ENCODE data around the gene TBX1. TPM values are rescaled to one million over a fixed set of nuclear protein-coding genes. Genes with fewer than 3 reads are reported as not detected.
"Not testable (repeated sequence)": the region's sequence is repeated elsewhere in the genome, so short reads cannot be mapped to it uniquely, and the experiment has no call there.

TBX1 gene
- total RNA-seq, 1 donor from 2014 or later: 6.8 TPM

DNA sequence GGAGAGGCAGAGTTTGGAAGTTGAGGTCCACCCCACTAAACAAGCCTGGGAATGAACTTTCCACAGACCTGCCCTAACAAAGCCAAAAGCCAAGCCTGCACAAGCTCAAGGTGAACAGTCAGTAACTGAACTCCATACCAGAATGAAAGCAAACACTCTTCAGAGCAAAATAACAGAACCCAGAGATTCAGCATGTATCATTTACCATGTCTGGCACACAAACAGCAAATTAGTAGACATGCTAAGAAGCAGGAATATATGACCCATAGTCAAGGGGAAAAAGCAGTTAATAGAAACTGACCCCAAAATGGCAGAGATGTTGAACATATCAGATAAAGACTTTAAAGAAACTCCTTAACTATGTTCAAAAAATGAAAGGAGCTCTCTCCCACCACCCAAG lies 31.3 kb downstream of the TBX1 start:
- H3K4me3 ChIP-seq (ENCODE audit: insufficient read depth, low read depth, low read length): no peak overlapping the region
- Mint-ChIP-seq H3K4me3 (ENCODE audit: unreplicated experiment) (no peak overlapping the region), H3K36me3 (ENCODE audit: low read depth, unreplicated experiment) (peaks cover 37% of the 10 kb centered on the region), H3K9me3 (ENCODE audit: unreplicated experiment) (peaks cover 24% of the 10 kb centered on the region), H3K27ac (ENCODE audit: unreplicated experiment) (no peak overlapping the region), H3K27me3 (ENCODE audit: low read depth, unreplicated experiment) (peaks cover 3% of the 10 kb centered on the region), H3K4me1 (ENCODE audit: low read depth, unreplicated experiment) (no peaks in the 10 kb centered on the region)
- H3K9me3 ChIP-seq (ENCODE audit: insufficient read depth, low read depth, low read length): peaks cover 3% of the 10 kb centered on the region
- no peak overlapping the region for H3K27ac ChIP-seq (ENCODE audit: low read depth, low read length)
- no peak overlapping the region for H3K4me2 ChIP-seq (ENCODE audit: low read length)
- FAIRE-seq (no peak), DNase-seq (ENCODE audit: low read depth) (no peak)
- no peaks in the 10 kb centered on the region for H3K79me2 ChIP-seq (ENCODE audit: insufficient read depth, low read length)
- no peak overlapping the region for H3K9ac ChIP-seq (ENCODE audit: low read length)
- H3K36me3 ChIP-seq (ENCODE audit: insufficient read depth, low read length): no peaks in the 10 kb centered on the region
- no peaks in the 10 kb centered on the region for H3K4me1 ChIP-seq (ENCODE audit: insufficient read depth, low read length)
- H4K20me1 ChIP-seq (ENCODE audit: insufficient read depth, low read length): no peaks in the 10 kb centered on the region
- TF ChIP-seq EZH2 (IDR thresholded peaks at IDR 0.05; ENCODE audit: insufficient read depth, low read length): no peak
- H2AFZ ChIP-seq (ENCODE audit: low read depth, low read length): no peak overlapping the region
- no peaks in the 10 kb centered on the region for H3K27me3 ChIP-seq (ENCODE audit: insufficient read depth, low read length)

- not testable (repeated sequence) for H3K9ac ChIP-seq (ENCODE audit: low read length); H3K36me3 ChIP-seq (ENCODE audit: insufficient read depth, low read length); H3K4me2 ChIP-seq (ENCODE audit: low read length); FAIRE-seq; H3K79me2 ChIP-seq (ENCODE audit: insufficient read depth, low read length); H3K27ac ChIP-seq (ENCODE audit: low read depth, low read length); H3K27me3 Mint-ChIP-seq (ENCODE audit: low read depth, unreplicated experiment); H3K4me1 Mint-ChIP-seq (ENCODE audit: low read depth, unreplicated experiment); DNase-seq (ENCODE audit: low read depth); H4K20me1 ChIP-seq (ENCODE audit: insufficient read depth, low read length); H3K4me3 Mint-ChIP-seq (ENCODE audit: unreplicated experiment); H3K4me1 ChIP-seq (ENCODE audit: insufficient read depth, low read length); H2AFZ ChIP-seq (ENCODE audit: low read depth, low read length); H3K27me3 ChIP-seq (ENCODE audit: insufficient read depth, low read length); H3K9me3 ChIP-seq (ENCODE audit: insufficient read depth, low read depth, low read length); H3K4me3 ChIP-seq (ENCODE audit: insufficient read depth, low read depth, low read length)
- peak overlapping the region; percentile 41 for H3K27ac Mint-ChIP-seq (ENCODE audit: unreplicated experiment)
- H3K9me3 Mint-ChIP-seq (ENCODE audit: unreplicated experiment): peaks cover 24% of the 10 kb centered on the region
- H3K36me3 Mint-ChIP-seq (ENCODE audit: low read depth, unreplicated experiment): peaks cover 37% of the 10 kb centered on the region
Observed at GRCh38 chr22:19792383-19792896, 31.9 kb downstream of the TBX1 start.

- FAIRE-seq (no peak), DNase-seq (ENCODE audit: low read depth) (no peak)
- H3K4me1 ChIP-seq (ENCODE audit: insufficient read depth, low read length): no peaks in the 10 kb centered on the region
- H3K27me3 ChIP-seq (ENCODE audit: insufficient read depth, low read length): no peaks in the 10 kb centered on the region
- TF ChIP-seq CTCF (IDR thresholded peaks at IDR 0.05; ENCODE audit: insufficient read depth, low read depth, low read length) (no peak), EZH2 (IDR thresholded peaks at IDR 0.05; ENCODE audit: insufficient read depth, low read length) (no peak)
- H3K4me2 ChIP-seq (ENCODE audit: low read length): no peak overlapping the region
- peaks cover 3% of the 10 kb centered on the region for H3K9me3 ChIP-seq (ENCODE audit: insufficient read depth, low read depth, low read length)
- Mint-ChIP-seq H3K27ac (ENCODE audit: unreplicated experiment) (no peak overlapping the region), H3K27me3 (ENCODE audit: low read depth, unreplicated experiment) (peaks cover 4% of the 10 kb centered on the region), H3K36me3 (ENCODE audit: low read depth, unreplicated experiment) (peaks cover 32% of the 10 kb centered on the region), H3K9me3 (ENCODE audit: unreplicated experiment) (peaks cover 24% of the 10 kb centered on the region), H3K4me1 (ENCODE audit: low read depth, unreplicated experiment) (no peaks in the 10 kb centered on the region), H3K4me3 (ENCODE audit: unreplicated experiment) (no peak overlapping the region)
- no peak overlapping the region for H2AFZ ChIP-seq (ENCODE audit: low read depth, low read length)
- no peaks in the 10 kb centered on the region for H3K79me2 ChIP-seq (ENCODE audit: insufficient read depth, low read length)
- no peak overlapping the region for H3K9ac ChIP-seq (ENCODE audit: low read length)
- no peaks in the 10 kb centered on the region for H3K36me3 ChIP-seq (ENCODE audit: insufficient read depth, low read length)
- no peak overlapping the region for H3K4me3 ChIP-seq (ENCODE audit: insufficient read depth, low read depth, low read length)
- no peaks in the 10 kb centered on the region for H4K20me1 ChIP-seq (ENCODE audit: insufficient read depth, low read length)
- no peak overlapping the region for H3K27ac ChIP-seq (ENCODE audit: low read depth, low read length)
Observed at GRCh38 chr22:19793161-19793560, 32.6 kb downstream of the TBX1 start.

Data from astrocyte (in vitro differentiated cells and primary cell).